Spleen (tissue), 11 donors: ENCODE measurements around the gene PAFAH1B1. TPM values are rescaled to one million over a fixed set of nuclear protein-coding genes. Genes with fewer than 3 reads are reported as not detected.
A peak's percentile ranks its signal among the peaks of the same experiment; 100 is the strongest.
"Not testable (repeated sequence)": the region's sequence is repeated elsewhere in the genome, so short reads cannot be mapped to it uniquely, and the experiment has no call there.

Experiments
- DNase-seq: peaks from one replicate; pipeline ENCODE4 v3.0.0-alpha.2; 2020
- H3K27ac ChIP-seq, 8 donors: fragments of 200-600 bp; sonication (generic) in 7 of 8; 1 replicate in 4 of 8; 2 replicates in 4 of 8; pipeline versions ENCODE4 v1.5.0 to v1.8.0; 2016 to 2021; ENCODE audit warnings: inconsistent platforms in 4 of 8, mild to moderate bottlenecking in 4 of 8, moderate library complexity in 1 of 8
- H3K27me3 ChIP-seq, 7 donors: fragments of 200-600 bp; sonication (generic) in 6 of 7; replicated peaks in 1 of 7; 1 replicate in 4 of 7; 2 replicates in 3 of 7; pipeline versions ENCODE4 v1.5.0 to v1.8.0; 2016 to 2021; ENCODE audit warnings: inconsistent platforms in 3 of 7, mild to moderate bottlenecking in 1 of 7
- H3K36me3 ChIP-seq, 6 donors: fragments of 200-600 bp; sonication (generic) in 5 of 6; 1 replicate in 4 of 6; 2 replicates in 2 of 6; pipeline versions ENCODE4 v1.5.0 to v1.8.0; 2016 to 2021; ENCODE audit warnings: inconsistent platforms in 2 of 6
- H3K4me1 ChIP-seq, 6 donors: fragments of 200-600 bp; sonication (generic) in 5 of 6; 1 replicate in 3 of 6; 2 replicates in 3 of 6; pipeline versions ENCODE4 v1.5.0 to v1.8.0; 2016 to 2021; ENCODE audit warnings: inconsistent platforms in 3 of 6
- H3K4me3 ChIP-seq, 8 donors: fragments of 200-600 bp; sonication (generic) in 7 of 8; 1 replicate in 4 of 8; 2 replicates in 4 of 8; pipeline versions ENCODE4 v1.5.0 to v1.8.0; 2016 to 2021; ENCODE audit warnings: inconsistent platforms in 4 of 8, mild to moderate bottlenecking in 4 of 8, moderate library complexity in 2 of 8
- H3K9me3 ChIP-seq, 8 donors: fragments of 200-600 bp; sonication (generic) in 7 of 8; 1 replicate in 4 of 8; 2 replicates in 4 of 8; pipeline versions ENCODE4 v1.5.0 to v1.8.0; 2016 to 2021; ENCODE audit warnings: inconsistent platforms in 4 of 8
- POLR2A ChIP-seq, 3 donors: fragments of 450-650 bp; IDR thresholded peaks; one replicate each; pipeline ENCODE4 v1.5.1; 2017; ENCODE audit warnings: antibody characterized with exemption in 3 of 3, mild to moderate bottlenecking in 1 of 3
- POLR2AphosphoS5 ChIP-seq, 3 donors: sonication (generic); formaldehyde crosslinking; IDR thresholded peaks; one replicate each; pipeline ENCODE4 v1.5.1; 2017; ENCODE audit warnings: antibody characterized with exemption in 3 of 3
- WGBS, 5 donors: extraction: QIAGEN DNeasy Blood & Tissue Kit in 3 of 5; methylation state at CpG; one replicate each; pipeline versions ENCODE4 v1.1.5 to v1.1.7; 2013 to 2018; 5-methylcytosine and 5-hydroxymethylcytosine counted together
- intact Hi-C: fragments of 100-400 bp; cut with DNase I; formaldehyde crosslinking; loops from one replicate; pipeline ENCODE4 v1.15.0; 2023; ENCODE audit warnings: low total_unique reads
- polyA plus RNA-seq, 3 donors: library from polyadenylated mRNA; stranded (reverse); fragments of 200-250 nt; gene quantifications; one replicate each; pipeline ENCODE4 v1.2.1, GENCODE V29; 2013
- total RNA-seq, 7 donors: library from RNA; depleted of rRNA in 3 of 7; stranded (reverse); fragments of >200 nt in 3 of 7; fragmentation: NEBNext Ultra II Directional in 4 of 7; extraction: Animal tissue kit (Norgen Biotek cat#: 25700) in 4 of 7; gene quantifications; one replicate each; pipeline versions ENCODE4 v1.1.0 to v1.2.1, GENCODE V29; 2016 to 2021
- TF ChIP-seq, protein P1 (sequence below), 11 experiments: fragments of 200-600 bp in 7 of 11; fragments of 450-650 bp in 4 of 11; sonication (generic) in 4 of 11; IDR thresholded peaks in 8 of 11; conservative IDR thresholded peaks in 3 of 11; 1 replicate in 7 of 11; 2 replicates in 4 of 11; pipeline versions ENCODE4 v1.4.0 to v1.8.0; 2016 to 2021; ENCODE audit warnings: antibody characterized with exemption in 11 of 11, inconsistent platforms in 4 of 11, mild to moderate bottlenecking in 1 of 11
- donor health status: healthy with polysubstance abuse.
- donor health status: DM: no; HTN: no; CAD: no; lungs with moderate emphysema.
- donor health status: DM: no; HTN: no; CAD: no.
- donor health status: Bipolar disorder and iron deficiency.
- donor health status: healthy.
- donor health status: DM: no; HTN: no; CAD: no.
- donor health status: DM: yes; HTN: yes; CAD: no.

Gene PAFAH1B1
- total and polyA plus RNA-seq, 10 donors = 20.8 to 175 (median 104) TPM

DNA sequence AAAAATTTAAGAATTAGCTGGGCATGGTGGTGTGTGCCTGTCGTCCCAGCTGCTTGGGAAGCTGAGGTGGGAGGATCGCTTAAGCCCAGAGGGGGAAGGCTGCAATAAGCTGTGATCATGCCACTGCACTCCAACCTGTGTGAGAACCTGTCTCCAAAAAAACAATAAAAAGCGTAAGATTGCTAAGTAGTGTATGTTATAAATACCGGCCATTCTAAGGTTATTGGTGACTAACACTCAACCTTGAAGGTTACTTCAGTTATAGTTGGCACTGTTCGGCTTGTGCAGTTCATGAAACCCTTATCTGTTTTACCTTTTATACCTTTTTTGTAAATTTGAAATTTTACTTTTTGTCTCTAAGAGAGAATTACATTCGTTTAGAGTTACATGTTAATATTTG lies 44.0 kb downstream of the PAFAH1B1 start:
- DNase-seq = no peak
- intact Hi-C loops = no loop called here

DNA sequence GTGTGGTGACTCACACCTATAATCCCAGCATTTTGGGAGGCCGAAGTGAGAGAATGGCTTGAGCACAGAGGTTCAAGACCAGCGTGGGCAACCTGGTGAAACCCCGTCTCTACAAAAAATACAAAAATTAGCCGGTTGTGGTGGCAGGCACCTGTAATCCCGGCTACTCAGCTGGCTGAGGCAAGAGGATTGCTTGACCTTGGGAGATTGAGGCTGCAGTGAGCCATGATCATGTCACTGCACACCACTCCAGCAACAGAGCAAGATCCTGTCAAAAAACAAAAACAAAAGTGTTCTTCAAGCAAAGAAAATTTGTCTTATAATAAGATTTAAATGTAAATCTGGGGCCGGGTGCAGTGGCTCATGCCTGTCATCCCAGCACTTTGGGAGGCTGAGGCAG lies 51.5 kb downstream of the PAFAH1B1 start:
- intact Hi-C loops = no loop called here
- H3K4me3 ChIP-seq = no peak overlapping the region
- 75 to 91% (median 79%) methylated on average over 6 of the region's 6 CpGs for WGBS, 5 donors
- DNase-seq = no peak
- no peak overlapping the region for H3K27ac ChIP-seq
- TF ChIP-seq POLR2AphosphoS5 (IDR thresholded peaks at IDR 0.05) (peak in 1 of 3 donors; percentile 21), POLR2A (IDR thresholded peaks at IDR 0.05) (no peak)
- no peaks in the 10 kb centered on the region for H3K9me3 ChIP-seq
- H3K4me1 ChIP-seq = peaks cover 0 to 8% (median 0%) of the 10 kb centered on the region in 6 donors
- H3K36me3 ChIP-seq = peaks cover 0 to 95% (median 39%) of the 10 kb centered on the region in 6 donors
- no peaks in the 10 kb centered on the region for H3K27me3 ChIP-seq

More for the DNA sequence above, 44.0 kb downstream of the PAFAH1B1 start:
- 87 to 93% (median 91%) methylated on average over 6 of the region's 6 CpGs for WGBS, 5 donors
- Histone ChIP-seq H3K36me3 (peaks cover 0 to 77% (median 33%) of the 10 kb centered on the region in 6 donors), H3K4me3 (no peak overlapping the region), H3K9me3 (no peaks in the 10 kb centered on the region), H3K27me3 (no peaks in the 10 kb centered on the region), H3K27ac (no peak overlapping the region), H3K4me1 (peaks cover 0 to 54% (median 32%) of the 10 kb centered on the region in 6 donors)
- TF ChIP-seq, protein P1, sequence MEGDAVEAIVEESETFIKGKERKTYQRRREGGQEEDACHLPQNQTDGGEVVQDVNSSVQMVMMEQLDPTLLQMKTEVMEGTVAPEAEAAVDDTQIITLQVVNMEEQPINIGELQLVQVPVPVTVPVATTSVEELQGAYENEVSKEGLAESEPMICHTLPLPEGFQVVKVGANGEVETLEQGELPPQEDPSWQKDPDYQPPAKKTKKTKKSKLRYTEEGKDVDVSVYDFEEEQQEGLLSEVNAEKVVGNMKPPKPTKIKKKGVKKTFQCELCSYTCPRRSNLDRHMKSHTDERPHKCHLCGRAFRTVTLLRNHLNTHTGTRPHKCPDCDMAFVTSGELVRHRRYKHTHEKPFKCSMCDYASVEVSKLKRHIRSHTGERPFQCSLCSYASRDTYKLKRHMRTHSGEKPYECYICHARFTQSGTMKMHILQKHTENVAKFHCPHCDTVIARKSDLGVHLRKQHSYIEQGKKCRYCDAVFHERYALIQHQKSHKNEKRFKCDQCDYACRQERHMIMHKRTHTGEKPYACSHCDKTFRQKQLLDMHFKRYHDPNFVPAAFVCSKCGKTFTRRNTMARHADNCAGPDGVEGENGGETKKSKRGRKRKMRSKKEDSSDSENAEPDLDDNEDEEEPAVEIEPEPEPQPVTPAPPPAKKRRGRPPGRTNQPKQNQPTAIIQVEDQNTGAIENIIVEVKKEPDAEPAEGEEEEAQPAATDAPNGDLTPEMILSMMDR (IDR thresholded peaks at IDR 0.05 in 8 of 11, conservative IDR thresholded peaks at IDR 0.05 in 3 of 11) = no peak
- TF ChIP-seq POLR2A (IDR thresholded peaks at IDR 0.05) (no peak), POLR2AphosphoS5 (IDR thresholded peaks at IDR 0.05) (no peak)

DNA sequence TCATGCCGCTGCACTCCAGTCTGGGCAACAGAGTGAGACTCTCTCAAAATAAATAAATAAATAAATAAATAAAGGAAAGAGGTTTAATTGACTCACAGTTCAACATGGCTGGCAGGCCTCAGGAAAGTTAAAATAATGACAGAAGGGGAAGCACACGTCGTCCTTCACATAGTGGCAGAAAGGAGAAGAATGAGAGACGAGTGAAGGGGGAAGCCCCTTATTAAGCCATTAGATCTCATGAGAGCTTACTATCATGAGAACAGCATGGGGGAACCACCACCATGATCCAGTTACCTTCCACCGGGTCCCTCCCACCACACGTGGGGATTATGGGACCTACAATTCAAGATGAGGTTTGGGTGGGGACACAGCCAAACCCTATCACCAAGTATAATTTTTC lies 54.5 kb downstream of the PAFAH1B1 start:
- Histone ChIP-seq H3K4me3 (no peak overlapping the region), H3K4me1 (peaks cover 0 to 5% (median 0%) of the 10 kb centered on the region in 6 donors), H3K27ac (no peak overlapping the region), H3K36me3 (peaks cover 0 to 94% (median 32%) of the 10 kb centered on the region in 6 donors), H3K27me3 (no peaks in the 10 kb centered on the region), H3K9me3 (peaks cover 0 to 7% (median 0%) of the 10 kb centered on the region in 8 donors)
- WGBS, 5 donors = 67 to 80% (median 71%) methylated on average over 6 of the region's 6 CpGs
- TF ChIP-seq, protein P1 (IDR thresholded peaks at IDR 0.05 in 8 of 11, conservative IDR thresholded peaks at IDR 0.05 in 3 of 11) = no peak
- TF ChIP-seq POLR2AphosphoS5 (IDR thresholded peaks at IDR 0.05) = no peak
- intact Hi-C loops = no loop called here
- no peak for DNase-seq

DNA sequence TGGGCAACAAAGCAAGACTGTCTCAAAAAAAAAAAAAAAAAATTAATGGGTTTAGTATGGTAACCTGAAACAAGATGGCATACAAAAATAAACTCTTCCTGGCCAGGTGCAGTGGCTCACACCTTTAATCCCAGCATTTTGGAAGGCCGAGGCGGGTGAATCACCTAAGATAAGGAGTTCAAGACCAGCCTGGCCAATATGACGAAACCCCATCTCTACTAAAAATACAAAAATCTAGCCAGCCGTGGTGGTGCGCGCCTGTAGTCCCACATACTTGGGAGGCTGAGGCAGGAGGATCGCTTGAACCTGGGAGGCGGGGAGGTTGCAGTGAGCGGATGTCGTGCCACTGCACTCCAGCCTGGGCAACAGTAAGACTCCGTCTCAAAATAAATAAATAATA lies 55.7 kb downstream of the PAFAH1B1 start:
- peaks cover 0 to 9% (median 0%) of the 10 kb centered on the region in 8 donors for H3K9me3 ChIP-seq
- H3K4me3 ChIP-seq = no peak overlapping the region
- 96 to 99% (median 97%) methylated on average over 11 of the region's 11 CpGs for WGBS, 5 donors
- intact Hi-C loops = no loop called here
- no peak overlapping the region for H3K27ac ChIP-seq
- no peak for DNase-seq
- peaks cover 0 to under 1% (median 0%) of the 10 kb centered on the region in 6 donors for H3K4me1 ChIP-seq
- H3K36me3 ChIP-seq = peaks cover 0 to 91% (median 25%) of the 10 kb centered on the region in 6 donors
- TF ChIP-seq, protein P1 (IDR thresholded peaks at IDR 0.05 in 8 of 11, conservative IDR thresholded peaks at IDR 0.05 in 3 of 11) = no peak
- TF ChIP-seq POLR2A (IDR thresholded peaks at IDR 0.05) (no peak), POLR2AphosphoS5 (IDR thresholded peaks at IDR 0.05) (peak in 1 of 3 donors; percentile 20)
- H3K27me3 ChIP-seq = no peaks in the 10 kb centered on the region

DNA sequence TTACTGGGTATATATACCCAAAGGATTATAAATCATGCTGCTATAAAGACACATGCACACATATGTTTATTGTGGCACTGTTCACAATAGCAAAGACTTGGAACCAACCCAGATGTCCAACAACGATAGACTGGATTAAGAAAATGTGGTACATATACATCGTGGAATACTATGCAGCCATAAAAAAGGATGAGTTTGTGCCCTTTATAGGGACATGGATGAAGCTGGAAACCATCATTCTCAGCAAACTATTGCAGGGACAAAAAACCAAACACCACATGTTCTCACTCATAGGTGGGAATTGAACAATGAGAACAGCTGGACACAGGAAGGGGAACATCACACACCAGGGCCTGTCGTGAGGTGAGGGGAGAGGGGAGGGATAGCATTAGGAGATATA lies 59.5 kb downstream of the PAFAH1B1 start:
- H3K27ac ChIP-seq, intact Hi-C loops, DNase-seq, H3K9me3 ChIP-seq, H3K4me3 ChIP-seq, H3K27me3 ChIP-seq: not testable (repeated sequence)
- Histone ChIP-seq H3K36me3 (peaks cover 0 to 65% (median 8%) of the 10 kb centered on the region in 6 donors), H3K4me1 (peaks cover 0 to 38% (median 12%) of the 10 kb centered on the region in 6 donors)
- 91 to 97% (median 92%) methylated on average over 3 of the region's 3 CpGs for WGBS, 5 donors
